CD4-positive, CD25-positive, alpha-beta regulatory T cell (primary cell): ENCODE data around the gene EPHA8. TPM values are rescaled to one million over a fixed set of nuclear protein-coding genes. Genes with fewer than 3 reads are reported as not detected.

Experiments used
- ATAC-seq, 2 donors: fragments of 150-1000 bp; cut with Tn5 transposase; one replicate each; pipeline ENCODE4 v1.10.0; 2021; ENCODE audit warnings: low read depth in 2 of 2, moderate number of reproducible peaks in 2 of 2, moderate library complexity in 1 of 2
- DNase-seq, 3 donors: peaks; one replicate each; pipeline versions ENCODE4 v3.0.0 to v3.0.0-alpha.2; 2012 to 2022; ENCODE audit warnings: mixed read lengths in 1 of 3
- H3K27ac ChIP-seq: one replicate; pipeline ENCODE4 v1.7.0; 2013; ENCODE audit warnings: mild to moderate bottlenecking, low read length; ENCODE audit not compliant: insufficient read depth, poor library complexity, severe bottlenecking
- H3K27me3 ChIP-seq: one replicate; pipeline ENCODE4 v1.7.0; 2013; ENCODE audit warnings: low read length; ENCODE audit not compliant: control insufficient read depth, insufficient read depth
- H3K36me3 ChIP-seq: one replicate; pipeline ENCODE4 v1.7.0; 2013; ENCODE audit warnings: mild to moderate bottlenecking, low read length, moderate library complexity; ENCODE audit not compliant: control insufficient read depth, insufficient read depth
- H3K4me1 ChIP-seq: 2 replicates; pipeline ENCODE4 v1.7.0; 2013; ENCODE audit warnings: mild to moderate bottlenecking, low read length; ENCODE audit not compliant: insufficient read depth, control insufficient read depth, poor library complexity, severe bottlenecking
- H3K4me3 ChIP-seq: one replicate; pipeline ENCODE4 v1.7.0; 2013; ENCODE audit warnings: low read depth, mild to moderate bottlenecking, low read length, moderate library complexity
- H3K9me3 ChIP-seq, 2 experiments: 1 replicate in 1 of 2; 2 replicates in 1 of 2; pipeline ENCODE4 v1.7.0; 2013; ENCODE audit warnings: low read length in 2 of 2, mild to moderate bottlenecking in 1 of 2, moderate library complexity in 1 of 2; ENCODE audit not compliant: control insufficient read depth in 2 of 2
- H3K27ac Mint-ChIP-seq, 3 donors: one replicate each; pipeline ENCODE4 v1.8.0; 2020 to 2022; ENCODE audit warnings: mild to moderate bottlenecking in 3 of 3, mixed read lengths in 3 of 3, moderate library complexity in 2 of 3
- H3K27me3 Mint-ChIP-seq: one replicate; pipeline ENCODE4 v1.8.0; 2022; ENCODE audit warnings: mild to moderate bottlenecking, mixed read lengths
- H3K36me3 Mint-ChIP-seq: one replicate; pipeline ENCODE4 v1.8.0; 2020; ENCODE audit warnings: mixed read lengths
- H3K4me1 Mint-ChIP-seq, 4 donors: one replicate each; pipeline ENCODE4 v1.8.0; 2020 to 2022; ENCODE audit warnings: mixed read lengths in 4 of 4, mild to moderate bottlenecking in 1 of 4
- H3K4me3 Mint-ChIP-seq, 4 donors: one replicate each; pipeline ENCODE4 v1.8.0; 2020 to 2022; ENCODE audit warnings: mild to moderate bottlenecking in 4 of 4, mixed read lengths in 4 of 4, moderate library complexity in 3 of 4
- H3K9me3 Mint-ChIP-seq, 7 donors: one replicate each; pipeline ENCODE4 v1.8.0; 2020 to 2022; ENCODE audit warnings: mixed read lengths in 7 of 7, mild to moderate bottlenecking in 3 of 7, moderate library complexity in 2 of 7
- polyA plus RNA-seq, 4 donors: library from polyadenylated mRNA; unstranded; fragments of 300-500 nt; fragmentation: Illumina TruSeq; gene quantifications; one replicate each; pipeline ENCODE4 v1.2.3, GENCODE V29; 2021
- total RNA-seq: library from RNA; stranded (reverse); gene quantifications from one replicate; pipeline ENCODE4 v1.2.3, GENCODE V29; 2022

EPHA8 gene
- total and polyA plus RNA-seq, 5 donors from 2014 or later = not detected

DNA sequence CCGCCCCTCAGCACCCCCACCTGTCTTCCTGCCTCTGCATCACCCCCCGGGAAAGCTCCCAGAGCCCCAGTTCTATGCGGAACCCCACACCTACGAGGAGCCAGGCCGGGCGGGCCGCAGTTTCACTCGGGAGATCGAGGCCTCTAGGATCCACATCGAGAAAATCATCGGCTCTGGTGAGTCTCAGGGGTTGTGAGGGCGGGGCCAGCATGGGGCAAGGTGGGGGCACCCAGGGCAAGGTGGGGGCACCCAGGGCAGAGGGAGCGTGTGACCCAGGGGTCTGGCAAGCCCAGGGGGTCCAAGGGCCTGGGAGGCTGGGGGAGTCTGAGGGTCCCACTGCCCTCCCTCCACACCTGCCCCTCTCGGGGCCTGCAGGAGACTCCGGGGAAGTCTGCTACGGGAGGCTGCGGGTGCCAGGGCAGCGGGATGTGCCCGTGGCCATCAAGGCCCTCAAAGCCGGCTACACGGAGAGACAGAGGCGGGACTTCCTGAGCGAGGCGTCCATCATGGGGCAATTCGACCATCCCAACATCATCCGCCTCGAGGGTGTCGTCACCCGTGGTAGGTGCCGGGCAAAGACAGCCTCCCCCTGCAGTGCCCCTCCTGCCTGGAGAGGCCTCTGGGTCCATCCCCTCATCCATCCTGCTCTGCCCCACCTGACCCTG lies 34.1 kb downstream of the EPHA8 start:
- no peaks in the 10 kb centered on the region for H3K9me3 ChIP-seq
- Mint-ChIP-seq H3K27ac (no peak overlapping the region), H3K9me3 (no peaks in the 10 kb centered on the region), H3K27me3 (no peaks in the 10 kb centered on the region), H3K4me1 (no peaks in the 10 kb centered on the region), H3K36me3 (no peaks in the 10 kb centered on the region), H3K4me3 (no peak overlapping the region)
- DNase-seq (no peak), ATAC-seq (no peak)
- no peaks in the 10 kb centered on the region for H3K4me1 ChIP-seq
- no peak overlapping the region for H3K4me3 ChIP-seq
- H3K27me3 ChIP-seq = no peaks in the 10 kb centered on the region
- H3K27ac ChIP-seq = no peak overlapping the region
- no peaks in the 10 kb centered on the region for H3K36me3 ChIP-seq

DNA sequence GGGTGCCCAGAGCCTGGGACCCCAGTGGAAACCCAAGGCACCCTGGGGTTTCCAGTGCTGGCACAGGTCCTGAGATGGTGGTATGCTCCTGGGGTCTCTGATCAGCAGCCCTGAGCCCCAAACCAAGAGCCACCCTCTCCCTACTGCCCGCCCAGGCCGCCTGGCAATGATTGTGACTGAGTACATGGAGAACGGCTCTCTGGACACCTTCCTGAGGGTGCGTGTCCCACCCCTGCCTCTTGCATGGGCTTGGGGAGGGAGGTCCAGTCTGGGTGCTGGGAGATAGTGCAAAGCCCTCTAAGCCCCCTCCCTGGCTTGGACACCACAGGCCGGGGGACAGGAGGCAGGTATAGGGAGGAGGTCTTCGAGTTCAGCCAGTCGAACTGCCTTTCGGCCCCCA lies 34.7 kb downstream of the EPHA8 start:
- Mint-ChIP-seq H3K36me3 (no peaks in the 10 kb centered on the region), H3K27ac (no peak overlapping the region), H3K9me3 (no peaks in the 10 kb centered on the region), H3K27me3 (no peaks in the 10 kb centered on the region), H3K4me1 (no peaks in the 10 kb centered on the region), H3K4me3 (no peak overlapping the region)
- no peaks in the 10 kb centered on the region for H3K9me3 ChIP-seq
- no peaks in the 10 kb centered on the region for H3K27me3 ChIP-seq
- H3K27ac ChIP-seq = no peak overlapping the region
- DNase-seq (no peak), ATAC-seq (no peak)
- no peak overlapping the region for H3K4me3 ChIP-seq
- no peaks in the 10 kb centered on the region for H3K36me3 ChIP-seq
- no peaks in the 10 kb centered on the region for H3K4me1 ChIP-seq

DNA sequence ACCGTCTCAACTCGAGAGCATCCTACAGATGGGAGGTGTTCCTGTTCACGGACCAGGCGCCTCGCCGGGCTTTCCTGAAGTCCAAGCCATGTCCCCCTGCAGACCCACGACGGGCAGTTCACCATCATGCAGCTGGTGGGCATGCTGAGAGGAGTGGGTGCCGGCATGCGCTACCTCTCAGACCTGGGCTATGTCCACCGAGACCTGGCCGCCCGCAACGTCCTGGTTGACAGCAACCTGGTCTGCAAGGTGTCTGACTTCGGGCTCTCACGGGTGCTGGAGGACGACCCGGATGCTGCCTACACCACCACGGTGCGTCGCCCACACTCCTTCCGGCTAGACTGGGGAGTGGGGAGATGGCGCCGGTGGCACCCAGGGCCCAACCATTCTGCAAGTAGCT lies 35.4 kb downstream of the EPHA8 start:
- no peaks in the 10 kb centered on the region for H3K9me3 ChIP-seq
- DNase-seq (no peak), ATAC-seq (no peak)
- Mint-ChIP-seq H3K27ac (no peak overlapping the region), H3K36me3 (no peaks in the 10 kb centered on the region), H3K4me3 (no peak overlapping the region), H3K27me3 (peaks cover 2% of the 10 kb centered on the region), H3K9me3 (no peaks in the 10 kb centered on the region), H3K4me1 (no peaks in the 10 kb centered on the region)
- H3K4me1 ChIP-seq = no peaks in the 10 kb centered on the region
- no peak overlapping the region for H3K27ac ChIP-seq
- H3K4me3 ChIP-seq = no peak overlapping the region
- H3K36me3 ChIP-seq = no peaks in the 10 kb centered on the region
- no peaks in the 10 kb centered on the region for H3K27me3 ChIP-seq

DNA sequence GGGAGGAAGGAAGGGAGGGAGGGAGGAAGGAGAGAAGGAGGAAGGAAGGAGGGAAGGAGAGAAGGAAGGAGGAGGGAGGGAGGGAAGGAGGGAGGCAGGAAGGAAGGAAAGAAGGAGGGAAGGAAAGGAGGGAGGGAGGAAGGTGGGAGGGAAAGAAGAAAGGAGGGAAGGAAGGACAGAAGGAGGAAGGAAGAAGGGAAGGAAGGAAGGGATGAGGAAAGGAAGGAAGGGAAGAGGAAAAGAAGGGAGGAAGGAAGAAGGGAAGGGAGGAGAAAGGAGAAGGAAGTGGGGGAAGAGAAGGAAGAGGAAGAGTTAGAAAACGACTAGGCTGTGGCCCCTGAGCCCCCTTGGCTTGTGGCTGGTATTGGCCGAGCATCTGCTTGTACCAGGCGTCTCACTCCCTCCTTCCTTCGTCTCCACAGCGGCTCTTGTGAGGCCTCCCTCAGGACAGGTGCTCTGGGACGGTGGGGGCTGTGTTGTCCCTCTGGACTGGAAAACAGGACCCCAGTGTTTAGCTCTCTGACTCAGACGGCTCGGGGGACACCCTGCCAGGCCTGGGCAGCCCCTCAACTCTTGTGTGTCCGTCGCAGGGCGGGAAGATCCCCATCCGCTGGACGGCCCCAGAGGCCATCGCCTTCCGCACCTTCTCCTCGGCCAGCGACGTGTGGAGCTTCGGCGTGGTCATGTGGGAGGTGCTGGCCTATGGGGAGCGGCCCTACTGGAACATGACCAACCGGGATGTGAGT lies 37.0 kb downstream of the EPHA8 start:
- Histone ChIP-seq H3K27ac (no peak overlapping the region), H3K9me3 (no peaks in the 10 kb centered on the region), H3K27me3 (no peaks in the 10 kb centered on the region), H3K4me3 (no peak overlapping the region), H3K4me1 (no peaks in the 10 kb centered on the region), H3K36me3 (no peaks in the 10 kb centered on the region)
- H3K4me3 Mint-ChIP-seq = no peak overlapping the region
- ATAC-seq = no peak
- H3K36me3 Mint-ChIP-seq = no peaks in the 10 kb centered on the region
- H3K4me1 Mint-ChIP-seq = no peaks in the 10 kb centered on the region
- no peak for DNase-seq
- H3K27me3 Mint-ChIP-seq = peaks cover 14% of the 10 kb centered on the region
- no peaks in the 10 kb centered on the region for H3K9me3 Mint-ChIP-seq
- H3K27ac Mint-ChIP-seq = no peak overlapping the region

DNA sequence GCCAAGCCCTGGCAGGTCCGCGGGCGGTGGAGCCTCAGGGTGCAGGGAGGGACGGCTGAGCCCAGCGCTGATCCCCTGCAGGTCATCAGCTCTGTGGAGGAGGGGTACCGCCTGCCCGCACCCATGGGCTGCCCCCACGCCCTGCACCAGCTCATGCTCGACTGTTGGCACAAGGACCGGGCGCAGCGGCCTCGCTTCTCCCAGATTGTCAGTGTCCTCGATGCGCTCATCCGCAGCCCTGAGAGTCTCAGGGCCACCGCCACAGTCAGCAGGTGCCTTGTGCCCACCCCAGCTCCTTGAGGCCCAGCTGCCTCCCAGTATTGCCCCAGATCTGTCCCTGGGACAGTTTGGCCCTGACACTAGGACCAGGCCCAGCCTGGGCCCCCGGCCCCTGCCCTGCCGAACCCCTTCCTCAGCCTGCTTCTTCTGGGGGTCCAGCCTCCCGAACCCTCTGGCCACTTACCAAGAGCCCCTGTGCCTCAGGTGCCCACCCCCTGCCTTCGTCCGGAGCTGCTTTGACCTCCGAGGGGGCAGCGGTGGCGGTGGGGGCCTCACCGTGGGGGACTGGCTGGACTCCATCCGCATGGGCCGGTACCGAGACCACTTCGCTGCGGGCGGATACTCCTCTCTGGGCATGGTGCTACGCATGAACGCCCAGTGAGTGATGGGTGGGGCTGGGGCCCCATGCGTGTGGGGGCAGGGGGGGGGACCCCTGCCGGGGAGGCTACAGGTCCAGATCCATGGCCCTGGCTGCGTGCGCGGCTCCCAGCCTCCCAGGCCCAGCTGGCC lies 37.7 kb downstream of the EPHA8 start:
- Histone ChIP-seq H3K4me3 (no peak overlapping the region), H3K36me3 (no peaks in the 10 kb centered on the region), H3K27me3 (no peaks in the 10 kb centered on the region), H3K9me3 (no peaks in the 10 kb centered on the region), H3K4me1 (no peaks in the 10 kb centered on the region), H3K27ac (no peak overlapping the region)
- Mint-ChIP-seq H3K27me3 (peaks cover 16% of the 10 kb centered on the region), H3K4me1 (no peaks in the 10 kb centered on the region), H3K9me3 (no peaks in the 10 kb centered on the region), H3K27ac (no peak overlapping the region), H3K36me3 (no peaks in the 10 kb centered on the region), H3K4me3 (no peak overlapping the region)
- no peak for DNase-seq
- no peak for ATAC-seq

DNA sequence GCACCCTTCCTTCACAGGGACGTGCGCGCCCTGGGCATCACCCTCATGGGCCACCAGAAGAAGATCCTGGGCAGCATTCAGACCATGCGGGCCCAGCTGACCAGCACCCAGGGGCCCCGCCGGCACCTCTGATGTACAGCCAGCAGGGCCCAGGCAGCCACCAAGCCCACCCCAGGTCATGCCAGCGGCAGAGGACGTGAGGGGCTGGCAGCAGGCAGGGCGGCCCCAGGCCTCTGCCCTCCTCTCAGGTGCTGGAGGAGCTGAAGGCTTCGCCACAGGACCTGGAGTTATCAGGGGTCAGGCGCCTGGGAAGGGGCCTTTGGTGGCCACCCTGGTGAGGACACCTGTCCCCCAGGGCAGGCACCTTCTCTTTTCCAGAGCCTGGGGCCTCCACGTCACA lies 38.3 kb downstream of the EPHA8 start:
- H3K9me3 ChIP-seq = no peaks in the 10 kb centered on the region
- H3K27me3 Mint-ChIP-seq = peaks cover 16% of the 10 kb centered on the region
- no peaks in the 10 kb centered on the region for H3K9me3 Mint-ChIP-seq
- H3K27me3 ChIP-seq = no peaks in the 10 kb centered on the region
- no peak overlapping the region for H3K27ac Mint-ChIP-seq
- H3K4me1 ChIP-seq = no peaks in the 10 kb centered on the region
- no peaks in the 10 kb centered on the region for H3K4me1 Mint-ChIP-seq
- H3K36me3 Mint-ChIP-seq = no peaks in the 10 kb centered on the region
- no peaks in the 10 kb centered on the region for H3K36me3 ChIP-seq
- H3K4me3 ChIP-seq = no peak overlapping the region
- no peak overlapping the region for H3K4me3 Mint-ChIP-seq
- no peak overlapping the region for H3K27ac ChIP-seq
- ATAC-seq = no peak
- DNase-seq = no peak

DNA sequence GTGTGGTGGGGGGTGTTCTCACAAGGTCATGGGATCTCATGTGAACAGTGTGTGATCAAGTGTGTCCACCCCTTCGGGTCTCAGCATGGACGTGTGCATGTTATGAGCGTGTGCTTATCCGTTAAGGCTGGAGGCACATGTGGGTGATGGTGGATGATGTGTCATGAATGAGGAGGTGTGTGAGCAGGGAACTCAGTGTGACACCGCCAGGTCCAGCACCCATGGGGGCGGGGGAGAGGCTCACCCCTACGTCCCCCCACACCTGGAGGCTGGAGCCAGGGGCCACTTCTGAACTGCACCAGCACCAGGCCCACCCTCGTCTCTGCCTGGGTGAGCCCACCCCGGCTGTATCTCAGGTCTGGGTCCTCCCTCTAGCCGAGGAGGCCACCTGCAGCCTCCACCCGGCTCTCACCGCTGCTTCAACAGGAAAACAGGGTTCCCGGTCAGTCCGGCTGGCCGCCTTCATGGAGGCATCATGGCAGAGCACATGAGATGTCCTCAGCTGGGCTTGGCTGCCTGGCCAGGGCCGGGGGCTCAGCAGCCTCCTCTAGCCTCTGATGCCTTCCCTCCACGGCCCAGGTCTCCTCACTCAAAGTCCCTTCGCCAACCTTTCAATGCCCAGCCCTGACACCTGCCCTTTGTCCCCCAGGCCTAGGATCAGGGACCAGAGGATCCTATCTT lies 38.9 kb downstream of the EPHA8 start:
- no peak for ATAC-seq
- H3K27me3 ChIP-seq = no peaks in the 10 kb centered on the region

More for the DNA sequence above, 38.9 kb downstream of the EPHA8 start:
- H3K27ac ChIP-seq = no peak overlapping the region
- DNase-seq = no peak
- H3K4me1 ChIP-seq = no peaks in the 10 kb centered on the region
- Mint-ChIP-seq H3K9me3 (no peaks in the 10 kb centered on the region), H3K4me1 (no peaks in the 10 kb centered on the region), H3K27ac (no peak overlapping the region), H3K4me3 (no peak overlapping the region), H3K27me3 (peaks cover 16% of the 10 kb centered on the region), H3K36me3 (no peaks in the 10 kb centered on the region)
- H3K9me3 ChIP-seq = no peaks in the 10 kb centered on the region
- no peaks in the 10 kb centered on the region for H3K36me3 ChIP-seq
- H3K4me3 ChIP-seq = no peak overlapping the region
